K562 (cell line): ENCODE results near the gene IPO8. TPM values are rescaled to one million over a fixed set of nuclear protein-coding genes. Genes with fewer than 3 reads are reported as not detected.

Experiments
- ATAC-seq: fragments of 200-7000 bp; cut with Tn5 transposase; 3 replicates; pipeline ENCODE4 v1.9.1; 2020; ENCODE audit warnings: moderate library complexity
- BruUV-seq: library from RNA; stranded (reverse); fragments of 400-500 nt; replicated peaks from 2 replicates; lab custom pipeline; 2021; lab: Mats Ljungman, UMichigan
- CTCF ChIA-PET: fragments of 300-600 bp; formaldehyde crosslinking; extraction: SDS; loops from one replicate; lab custom pipeline; 2021; ENCODE audit warnings: low intra/inter-chr PET ratio; lab: Yijun Ruan, JAX
- POLR2A ChIA-PET: fragments of 300-600, 350-650 bp; sonication (Branson Sonifier 250); formaldehyde crosslinking; extraction: SDS; loops from one replicate; lab custom pipeline; 2021; ENCODE audit warnings: antibody characterized with exemption, inconsistent platforms; lab: Yijun Ruan, JAX
- DNase-seq, 4 experiments: peaks; one replicate each; pipeline versions ENCODE4 v3.0.0 to v3.0.0-alpha.2; 2011 to 2018; ENCODE audit warnings: low spot score in 3 of 4, mixed read lengths in 3 of 4; ENCODE audit errors: extremely low read depth in 1 of 4
- FAIRE-seq: peaks from 2 replicates; lab custom pipeline; 2011; peaks lifted over from hg19 to GRCh38; lab: Jason Lieb, UNC
- H2AFZ ChIP-seq: 2 replicates; pipeline ENCODE4 v1.6.0; 2011; ENCODE audit warnings: low read depth, low read length, control low read depth, inconsistent platforms
- H3K27ac ChIP-seq: fragments of 200-600 bp; 3 replicates; pipeline ENCODE4 v1.8.0; 2011; ENCODE audit warnings: low read depth, mild to moderate bottlenecking, control low read depth, inconsistent platforms, low read length, moderate library complexity, mixed read lengths; ENCODE audit errors: extremely low read depth
- H3K27me3 ChIP-seq, 2 experiments: fragments of 300-600 bp in 1 of 2; 2 replicates in 1 of 2; 3 replicates in 1 of 2; pipeline versions ENCODE4 v1.6.0 to v1.8.0; 2011; ENCODE audit warnings: inconsistent platforms in 2 of 2, low read length in 2 of 2, mild to moderate bottlenecking in 1 of 2, mixed read lengths in 1 of 2, moderate library complexity in 1 of 2; ENCODE audit not compliant: control insufficient read depth in 2 of 2, insufficient read depth in 2 of 2
- H3K36me3 ChIP-seq: fragments of 300-600 bp; 3 replicates; pipeline ENCODE4 v1.8.0; 2011; ENCODE audit warnings: mild to moderate bottlenecking, low read length, inconsistent platforms; ENCODE audit not compliant: control insufficient read depth, insufficient read depth
- H3K4me1 ChIP-seq, 2 experiments: fragments of 200-600 bp in 1 of 2; replicated peaks in 1 of 2; 2 replicates in 1 of 2; 3 replicates in 1 of 2; pipeline versions ENCODE4 v1.5.1 to v1.8.0; 2011; ENCODE audit warnings: inconsistent platforms in 2 of 2, low read length in 2 of 2, mild to moderate bottlenecking in 1 of 2, mixed read lengths in 1 of 2, moderate library complexity in 1 of 2; ENCODE audit not compliant: control insufficient read depth in 2 of 2, insufficient read depth in 2 of 2
- H3K4me2 ChIP-seq: 2 replicates; pipeline ENCODE4 v1.6.1; 2011; ENCODE audit warnings: low read length, control low read depth, inconsistent platforms, mixed read lengths; ENCODE audit not compliant: insufficient read depth
- H3K4me3 ChIP-seq: fragments of 200-600 bp; sonication (generic), shearing (Covaris generic); 2 replicates; pipeline ENCODE4 v1.5.1; 2016; ENCODE audit warnings: control low read depth, inconsistent platforms
- H3K79me2 ChIP-seq: fragments of 200-600 bp; 3 replicates; pipeline ENCODE4 v1.8.0; 2011; ENCODE audit warnings: low read length, inconsistent platforms; ENCODE audit not compliant: control insufficient read depth, insufficient read depth
- H3K9ac ChIP-seq, 2 experiments: 2 replicates each; pipeline versions ENCODE4 v1.6.0 to v1.6.1; 2011; ENCODE audit warnings: low read depth in 2 of 2, low read length in 2 of 2, control low read depth in 1 of 2, inconsistent platforms in 1 of 2, mild to moderate bottlenecking in 1 of 2, mixed read lengths in 1 of 2; ENCODE audit not compliant: insufficient read depth in 1 of 2
- H3K9me1 ChIP-seq: one replicate; pipeline ENCODE4 v1.6.0; 2011; ENCODE audit warnings: inconsistent platforms, mild to moderate bottlenecking, low read length, moderate library complexity; ENCODE audit not compliant: control insufficient read depth, insufficient read depth
- H3K9me3 ChIP-seq: replicated peaks from 2 replicates; pipeline ENCODE4 v1.5.1; 2011; ENCODE audit warnings: low read depth, low read length, inconsistent platforms; ENCODE audit not compliant: control insufficient read depth, insufficient read depth
- H4K20me1 ChIP-seq: replicated peaks from 2 replicates; pipeline ENCODE4 v1.6.1; 2011; ENCODE audit warnings: low read length, inconsistent platforms, mixed read lengths; ENCODE audit not compliant: control insufficient read depth, insufficient read depth
- FOSL1 ChIP-seq: fragments of 200-800 bp; sonication (Bioruptor generic); conservative IDR thresholded peaks from 2 replicates; pipeline ENCODE4 v1.6.1; 2016; ENCODE audit warnings: missing genetic modification characterization, missing compliant biosample characterization
- FOXJ2 ChIP-seq: fragments of 200-800 bp; sonication (Bioruptor generic); IDR thresholded peaks from 2 replicates; pipeline ENCODE4 v1.6.1; 2016; ENCODE audit warnings: missing genetic modification characterization, missing compliant biosample characterization
- GTF2A2 ChIP-seq: IDR thresholded peaks from 2 replicates; pipeline ENCODE4 v1.6.1; 2016; ENCODE audit warnings: mild to moderate bottlenecking, missing genetic modification characterization, missing compliant biosample characterization
- JUND ChIP-seq, 2 experiments: IDR thresholded peaks; 2 replicates in 1 of 2; 3 replicates in 1 of 2; pipeline ENCODE4 v1.6.1; 2011; ENCODE audit warnings: borderline replicate concordance in 2 of 2, low read depth in 2 of 2, low read length in 2 of 2, improper control_type of control experiment in 1 of 2, missing biosample characterization in 1 of 2, missing genetic modification characterization in 1 of 2, missing genetic modification reagents in 1 of 2
- SIN3A ChIP-seq, 2 experiments: fragments of 150-350 bp in 1 of 2; IDR thresholded peaks; 2 replicates each; pipeline ENCODE4 v1.6.1; 2011 to 2016; ENCODE audit warnings: borderline replicate concordance in 2 of 2, low read depth in 2 of 2, low read length in 2 of 2, mild to moderate bottlenecking in 2 of 2, moderate library complexity in 2 of 2; ENCODE audit not compliant: control insufficient read depth in 1 of 2
- SUPT5H ChIP-seq: fragments of 450-650 bp; IDR thresholded peaks from 2 replicates; pipeline ENCODE4 v1.6.1; 2016
- ZFP36 ChIP-seq: fragments of 150-350 bp; IDR thresholded peaks from 2 replicates; pipeline ENCODE4 v1.6.1; 2018; ENCODE audit warnings: low read length, low read depth; ENCODE audit not compliant: partially characterized antibody
- ZNF253 ChIP-seq: fragments of 250-450 bp; sonication (Bioruptor Pico); conservative IDR thresholded peaks from 2 replicates; pipeline ENCODE4 v1.6.1; 2021; ENCODE audit warnings: mild to moderate bottlenecking
- ZNF282 ChIP-seq: sonication (generic); formaldehyde crosslinking; IDR thresholded peaks from 2 replicates; pipeline ENCODE4 v1.8.1; 2023; ENCODE audit warnings: missing genetic modification reagents
- ZNF583 ChIP-seq: fragments of 250-450 bp; sonication (Bioruptor Pico); IDR thresholded peaks from 2 replicates; pipeline ENCODE4 v1.4.0; 2020
- ZNF76 ChIP-seq: fragments of 250-450 bp; sonication (Bioruptor Pico); IDR thresholded peaks from 2 replicates; pipeline ENCODE4 v1.4.0; 2020; ENCODE audit warnings: mild to moderate bottlenecking, moderate library complexity, borderline replicate concordance
- WGBS: fragments of 100-300 bp; shearing (Covaris generic); methylation state at CpG from one replicate; pipeline ENCODE4 v1.1.6; 2016; ENCODE audit warnings: low coverage, mixed read lengths; ENCODE audit not compliant: insufficient coverage; ENCODE audit errors: missing lambda C conversion rate; 5-methylcytosine and 5-hydroxymethylcytosine counted together
- in situ Hi-C: fragments of 300-500 bp; cut with MboI; formaldehyde crosslinking; loops from 4 replicates; pipeline ENCODE4 v1.15.0; 2018; ENCODE audit warnings: inconsistent platforms, mixed read lengths
- intact Hi-C: fragments of 100-400 bp; cut with micrococcal nuclease; formaldehyde crosslinking; loops from 2 replicates; pipeline ENCODE4 v1.14.2; 2022
- polyA plus RNA-seq, 8 experiments: library from polyadenylated mRNA; depleted of rRNA in 4 of 8; stranded (reverse) in 5 of 8; unstranded in 3 of 8; fragments of >200 nt; fragmentation: Nextera tagmentation in 2 of 8; fragmentation: Illumina TruSeq in 1 of 8; extraction: Ambion mirVana in 2 of 8; extraction: Trizol in 1 of 8; gene quantifications; 2 replicates each; pipeline versions ENCODE4 v1.2.1 to v1.2.3, GENCODE V29; 2011 to 2014; ENCODE audit warnings: inconsistent platforms in 1 of 8, missing spikeins in 1 of 8
- total RNA-seq, 7 experiments: library from RNA; depleted of rRNA in 6 of 7; stranded (reverse); fragments of >200 nt in 6 of 7; fragmentation: Illumina TruSeq in 2 of 7; extraction: Trizol in 2 of 7; gene quantifications; 2 replicates each; pipeline versions ENCODE4 v1.2.1 to v1.2.3, GENCODE V29; 2011 to 2021; ENCODE audit warnings: low replicate concordance in 1 of 7
- TF ChIP-seq, protein P1 (sequence below), 3 experiments: fragments of 200-800 bp in 1 of 3; fragments of 250-450 bp in 1 of 3; fragments of 450-650 bp in 1 of 3; sonication (Bioruptor Pico) in 1 of 3; sonication (Bioruptor generic) in 1 of 3; formaldehyde crosslinking in 1 of 3; IDR thresholded peaks; 2 replicates each; pipeline versions ENCODE4 v1.6.1 to v1.8.0; 2016 to 2022; ENCODE audit warnings: mild to moderate bottlenecking in 2 of 3, missing genetic modification characterization in 2 of 3, missing compliant biosample characterization in 1 of 3, moderate library complexity in 1 of 3
- TF ChIP-seq, protein P2 (sequence below): fragments of 450-650 bp; formaldehyde crosslinking; IDR thresholded peaks from 2 replicates; pipeline ENCODE4 v1.4.0; 2022; ENCODE audit warnings: mild to moderate bottlenecking, moderate library complexity
- TF ChIP-seq, protein P3 (sequence below): fragments of 450-650 bp; IDR thresholded peaks from 2 replicates; pipeline ENCODE4 v1.6.1; 2014; ENCODE audit warnings: low read depth, mild to moderate bottlenecking, moderate library complexity, borderline replicate concordance
- TF ChIP-seq, protein P4 (sequence below): fragments of 450-650 bp; IDR thresholded peaks from 2 replicates; pipeline ENCODE4 v1.6.1; 2016; ENCODE audit warnings: low read depth, mild to moderate bottlenecking, moderate library complexity

IPO8 gene
- total and polyA plus RNA-seq, 9 of the 15 experiments (the other 6 are each of a cell fraction or from before 2014, with no cell fraction given) = 6.5 to 39.6 (median 24.7) TPM

DNA sequence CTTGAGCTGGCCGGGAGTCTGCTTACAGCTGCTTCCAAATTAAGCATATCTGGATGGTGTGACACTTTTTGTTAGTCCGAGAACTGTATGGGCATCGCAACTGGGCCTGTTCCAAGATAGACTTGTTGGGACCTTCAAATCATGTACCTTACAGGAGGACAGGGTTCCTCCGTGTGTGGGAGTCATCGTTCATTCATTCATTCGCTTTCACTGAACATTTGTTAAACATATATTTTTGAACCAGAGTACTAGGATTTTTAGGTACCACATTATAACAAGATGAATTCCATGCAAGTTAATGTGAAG is 387 bp upstream of the IPO8 start:
- intact Hi-C loops = loop anchor here (10.0 kb wide), 1 partner anchor 109 kb away; no protein-coding TSS in a partner anchor
- no peak for FAIRE-seq
- TF ChIP-seq ZNF583 (CRISPR knock-in tag) (no peak), FOSL1 (no peak), ZNF282 (CRISPR knock-in tag) (no peak), ZFP36 (no peak), SIN3A (IDR thresholded peaks at IDR 0.05; ENCODE audit: borderline replicate concordance in 2 of 2, control insufficient read depth in 1 of 2, low read depth in 2 of 2, low read length in 2 of 2) (no peak), FOXJ2 (0 out of 2 replicates have a peak, but pooled peaks have one; percentile 32), JUND (IDR thresholded peaks at IDR 0.05; ENCODE audit: borderline replicate concordance, low read depth, low read length) (no peak), JUND (tag; IDR thresholded peaks at IDR 0.05; ENCODE audit: borderline replicate concordance, low read depth, low read length) (no peak), SUPT5H (no peak), ZNF76 (CRISPR knock-in tag) (no peak), GTF2A2 (no peak), ZNF253 (no peak)
- TF ChIP-seq, protein P1, sequence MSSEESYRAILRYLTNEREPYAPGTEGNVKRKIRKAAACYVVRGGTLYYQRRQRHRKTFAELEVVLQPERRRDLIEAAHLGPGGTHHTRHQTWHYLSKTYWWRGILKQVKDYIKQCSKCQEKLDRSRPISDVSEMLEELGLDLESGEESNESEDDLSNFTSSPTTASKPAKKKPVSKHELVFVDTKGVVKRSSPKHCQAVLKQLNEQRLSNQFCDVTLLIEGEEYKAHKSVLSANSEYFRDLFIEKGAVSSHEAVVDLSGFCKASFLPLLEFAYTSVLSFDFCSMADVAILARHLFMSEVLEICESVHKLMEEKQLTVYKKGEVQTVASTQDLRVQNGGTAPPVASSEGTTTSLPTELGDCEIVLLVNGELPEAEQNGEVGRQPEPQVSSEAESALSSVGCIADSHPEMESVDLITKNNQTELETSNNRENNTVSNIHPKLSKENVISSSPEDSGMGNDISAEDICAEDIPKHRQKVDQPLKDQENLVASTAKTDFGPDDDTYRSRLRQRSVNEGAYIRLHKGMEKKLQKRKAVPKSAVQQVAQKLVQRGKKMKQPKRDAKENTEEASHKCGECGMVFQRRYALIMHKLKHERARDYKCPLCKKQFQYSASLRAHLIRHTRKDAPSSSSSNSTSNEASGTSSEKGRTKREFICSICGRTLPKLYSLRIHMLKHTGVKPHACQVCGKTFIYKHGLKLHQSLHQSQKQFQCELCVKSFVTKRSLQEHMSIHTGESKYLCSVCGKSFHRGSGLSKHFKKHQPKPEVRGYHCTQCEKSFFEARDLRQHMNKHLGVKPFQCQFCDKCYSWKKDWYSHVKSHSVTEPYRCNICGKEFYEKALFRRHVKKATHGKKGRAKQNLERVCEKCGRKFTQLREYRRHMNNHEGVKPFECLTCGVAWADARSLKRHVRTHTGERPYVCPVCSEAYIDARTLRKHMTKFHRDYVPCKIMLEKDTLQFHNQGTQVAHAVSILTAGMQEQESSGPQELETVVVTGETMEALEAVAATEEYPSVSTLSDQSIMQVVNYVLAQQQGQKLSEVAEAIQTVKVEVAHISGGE (CRISPR knock-in tag; IDR thresholded peaks at IDR 0.05) = peak in 1 of 3 experiments; percentile 17; a peak in 1 of 6 replicates
- TF ChIP-seq, protein P2, sequence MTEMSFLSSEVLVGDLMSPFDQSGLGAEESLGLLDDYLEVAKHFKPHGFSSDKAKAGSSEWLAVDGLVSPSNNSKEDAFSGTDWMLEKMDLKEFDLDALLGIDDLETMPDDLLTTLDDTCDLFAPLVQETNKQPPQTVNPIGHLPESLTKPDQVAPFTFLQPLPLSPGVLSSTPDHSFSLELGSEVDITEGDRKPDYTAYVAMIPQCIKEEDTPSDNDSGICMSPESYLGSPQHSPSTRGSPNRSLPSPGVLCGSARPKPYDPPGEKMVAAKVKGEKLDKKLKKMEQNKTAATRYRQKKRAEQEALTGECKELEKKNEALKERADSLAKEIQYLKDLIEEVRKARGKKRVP = no peak
- TF ChIP-seq, protein P3, sequence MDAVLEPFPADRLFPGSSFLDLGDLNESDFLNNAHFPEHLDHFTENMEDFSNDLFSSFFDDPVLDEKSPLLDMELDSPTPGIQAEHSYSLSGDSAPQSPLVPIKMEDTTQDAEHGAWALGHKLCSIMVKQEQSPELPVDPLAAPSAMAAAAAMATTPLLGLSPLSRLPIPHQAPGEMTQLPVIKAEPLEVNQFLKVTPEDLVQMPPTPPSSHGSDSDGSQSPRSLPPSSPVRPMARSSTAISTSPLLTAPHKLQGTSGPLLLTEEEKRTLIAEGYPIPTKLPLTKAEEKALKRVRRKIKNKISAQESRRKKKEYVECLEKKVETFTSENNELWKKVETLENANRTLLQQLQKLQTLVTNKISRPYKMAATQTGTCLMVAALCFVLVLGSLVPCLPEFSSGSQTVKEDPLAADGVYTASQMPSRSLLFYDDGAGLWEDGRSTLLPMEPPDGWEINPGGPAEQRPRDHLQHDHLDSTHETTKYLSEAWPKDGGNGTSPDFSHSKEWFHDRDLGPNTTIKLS = peak; percentile 40; the same call in 1 of the 2 replicates
- TF ChIP-seq, protein P4, sequence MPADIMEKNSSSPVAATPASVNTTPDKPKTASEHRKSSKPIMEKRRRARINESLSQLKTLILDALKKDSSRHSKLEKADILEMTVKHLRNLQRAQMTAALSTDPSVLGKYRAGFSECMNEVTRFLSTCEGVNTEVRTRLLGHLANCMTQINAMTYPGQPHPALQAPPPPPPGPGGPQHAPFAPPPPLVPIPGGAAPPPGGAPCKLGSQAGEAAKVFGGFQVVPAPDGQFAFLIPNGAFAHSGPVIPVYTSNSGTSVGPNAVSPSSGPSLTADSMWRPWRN = no peak

More for the DNA sequence above, 387 bp upstream of the IPO8 start:
- CTCF ChIA-PET = no interaction called here
- DNase-seq = no peak
- 3% methylated on average over 6 of the region's 6 CpGs for WGBS
- Histone ChIP-seq H3K27ac (peak overlapping the region; percentile 86), H3K27me3 (no peaks in the 10 kb centered on the region), H3K4me3 (peak overlapping the region; percentile 78), H3K36me3 (no peaks in the 10 kb centered on the region), H3K9me3 (no peaks in the 10 kb centered on the region), H2AFZ (peak overlapping the region; percentile 100), H4K20me1 (0 out of 2 replicates have a peak, but pooled peaks cover 2% of the 10 kb centered on the region), H3K79me2 (peaks cover 46% of the 10 kb centered on the region), H3K9me1 (no peaks in the 10 kb centered on the region), H3K4me2 (peak overlapping the region; percentile 97), H3K4me1 (peaks cover 11 to 13% of the 10 kb centered on the region in 2 experiments; a peak in 4 of 5 replicates), H3K9ac (peak overlapping the region; percentile 84 to 100)
- peak; percentile 43; the same call in 1 of the 3 replicates for ATAC-seq
- in situ Hi-C loops = no loop called here
- POLR2A ChIA-PET = interaction anchor here (0.7 to 2.4 kb wide), 11 partner anchors 11 to 366 kb away, joined by 3 to 9 read pairs (median 3); partner anchors contain the start of gene CAPRIN2
- BruUV-seq = TSS peak; percentile 94
